Measurements from ENCODE around the gene ADAM8.

The ADAM8 gene

GRCh38 chr10:133247681-133248333 is 28.9 kb downstream of the ADAM8 start:
- TF ChIP-seq CTCF (IDR thresholded peaks at IDR 0.05; ENCODE audit: low read depth, low read length), result no peak
- DNase-seq (ENCODE audit: extremely low read depth, low read depth), result no peak

- no peak for DNase-seq (ENCODE audit: extremely low read depth, low read depth)
- no peak for TF ChIP-seq CTCF (IDR thresholded peaks at IDR 0.05; ENCODE audit: low read depth, low read length)
Measured at GRCh38 chr10:133246236-133246626, 30.4 kb downstream of the ADAM8 start.

- no peak for DNase-seq (ENCODE audit: extremely low read depth, low read depth)
- TF ChIP-seq CTCF (IDR thresholded peaks at IDR 0.05; ENCODE audit: low read depth, low read length), result no peak
Measured at GRCh38 chr10:133245439-133246235, 31.0 kb downstream of the ADAM8 start.

- no peak for DNase-seq (ENCODE audit: extremely low read depth, low read depth)
- no peak for TF ChIP-seq CTCF (IDR thresholded peaks at IDR 0.05; ENCODE audit: low read depth, low read length)
Measured at GRCh38 chr10:133243593-133243992, 33.1 kb downstream of the ADAM8 start.

GRCh38 chr10:133242611-133243356 is 33.9 kb downstream of the ADAM8 start:
- no peak for DNase-seq (ENCODE audit: extremely low read depth, low read depth)
- TF ChIP-seq CTCF (IDR thresholded peaks at IDR 0.05; ENCODE audit: low read depth, low read length), result no peak

- no peak for TF ChIP-seq CTCF (IDR thresholded peaks at IDR 0.05; ENCODE audit: low read depth, low read length)
- no peak for DNase-seq (ENCODE audit: extremely low read depth, low read depth)
Measured at GRCh38 chr10:133241501-133242205, 35.0 kb downstream of the ADAM8 start.
